B cell (primary cell): ENCODE results near the gene OR10K2. TPM values are rescaled to one million over a fixed set of nuclear protein-coding genes. Genes with fewer than 3 reads are reported as not detected.

Experiments used
- ATAC-seq: fragments of 200-7000 bp; cut with Tn5 transposase; one replicate; pipeline ENCODE4 v1.10.0; 2021; ENCODE audit warnings: low read depth, mild to moderate bottlenecking, moderate number of reproducible peaks, moderate library complexity
- CTCF ChIA-PET: fragments of 350-600 bp; sonication (Branson Sonifier 250); formaldehyde crosslinking; loops from one replicate; lab custom pipeline; 2021; ENCODE audit warnings: antibody characterized with exemption, inconsistent platforms; lab: Charles Lee
- POLR2A ChIA-PET: fragments of 350-600 bp; sonication (Branson Sonifier 250); formaldehyde crosslinking; loops from one replicate; lab custom pipeline; 2021; ENCODE audit warnings: antibody characterized with exemption; lab: Charles Lee
- DNase-seq: peaks from one replicate; pipeline ENCODE4 v3.0.0; 2013
- H2AFZ ChIP-seq: 2 replicates; pipeline ENCODE4 v1.6.1; 2012; ENCODE audit warnings: mild to moderate bottlenecking, low read depth, low read length; ENCODE audit not compliant: insufficient read depth, poor library complexity, severe bottlenecking
- H3K27ac ChIP-seq, 2 donors: 1 replicate in 1 of 2; 2 replicates in 1 of 2; pipeline ENCODE4 v1.5.1; 2012 to 2013; ENCODE audit warnings: low read length in 2 of 2, mild to moderate bottlenecking in 2 of 2, moderate library complexity in 1 of 2
- H3K27me3 ChIP-seq, 4 experiments: fragments of 200-600 bp in 1 of 4; sonication (generic) in 1 of 4; replicated peaks in 1 of 4; 1 replicate in 2 of 4; 2 replicates in 2 of 4; pipeline versions ENCODE4 v1.6.1 to v1.7.0; 2013 to 2016; ENCODE audit warnings: low read length in 3 of 4, mild to moderate bottlenecking in 2 of 4, mixed read lengths in 1 of 4, moderate library complexity in 1 of 4; ENCODE audit not compliant: insufficient read depth in 4 of 4, control insufficient read depth in 3 of 4; ENCODE audit errors: control extremely low read depth in 1 of 4
- H3K36me3 ChIP-seq, 2 experiments: replicated peaks in 1 of 2; 1 replicate in 1 of 2; 2 replicates in 1 of 2; pipeline versions ENCODE4 v1.6.1 to v1.7.1; 2013; ENCODE audit warnings: low read length in 1 of 2; ENCODE audit not compliant: insufficient read depth in 2 of 2, control insufficient read depth in 1 of 2; ENCODE audit errors: control extremely low read depth in 1 of 2, extremely low read depth in 1 of 2
- H3K4me1 ChIP-seq, 2 donors: fragments of 200-600 bp in 1 of 2; sonication (generic) in 1 of 2; 1 replicate in 1 of 2; 2 replicates in 1 of 2; pipeline versions ENCODE4 v1.5.1 to v1.6.1; 2013 to 2017; ENCODE audit warnings: low read length in 2 of 2; ENCODE audit not compliant: control insufficient read depth in 2 of 2, insufficient read depth in 2 of 2
- H3K4me2 ChIP-seq: replicated peaks from 2 replicates; pipeline ENCODE3; 2012; ENCODE audit warnings: mild to moderate bottlenecking, low read depth, low read length; ENCODE audit not compliant: poor library complexity, severe bottlenecking
- H3K4me3 ChIP-seq, 5 experiments: fragments of 200-600 bp in 1 of 5; sonication (generic) in 1 of 5; 1 replicate in 3 of 5; 2 replicates in 2 of 5; pipeline versions ENCODE4 v1.5.1 to v1.7.0; 2011 to 2016; ENCODE audit warnings: low read length in 4 of 5, mild to moderate bottlenecking in 4 of 5, low read depth in 2 of 5, control low read depth in 1 of 5, moderate library complexity in 1 of 5; ENCODE audit not compliant: insufficient read depth in 1 of 5; ENCODE audit errors: control extremely low read depth in 1 of 5, extremely low read depth in 1 of 5
- H3K79me2 ChIP-seq: fragments of 200-600 bp; sonication (generic); one replicate; pipeline ENCODE4 v1.6.0; 2016; ENCODE audit warnings: low read length; ENCODE audit not compliant: control insufficient read depth, insufficient read depth
- H3K9ac ChIP-seq: fragments of 200-600 bp; sonication (generic); 2 replicates; pipeline ENCODE4 v1.6.1; 2017; ENCODE audit warnings: mild to moderate bottlenecking, low read length, moderate library complexity
- H3K9me3 ChIP-seq, 3 donors: one replicate each; pipeline versions ENCODE4 v1.6.1 to v1.7.1; 2013; ENCODE audit warnings: low read length in 2 of 3; ENCODE audit not compliant: control insufficient read depth in 2 of 3, insufficient read depth in 1 of 3; ENCODE audit errors: control extremely low read depth in 1 of 3
- H4K20me1 ChIP-seq: 2 replicates; pipeline ENCODE4 v1.6.0; 2012; ENCODE audit warnings: mild to moderate bottlenecking, low read length; ENCODE audit not compliant: insufficient read depth, control insufficient read depth, poor library complexity, severe bottlenecking
- H3K27ac Mint-ChIP-seq: one replicate; pipeline ENCODE4 v1.8.0; 2021; ENCODE audit warnings: mixed read lengths
- H3K27me3 Mint-ChIP-seq: one replicate; pipeline ENCODE4 v1.8.0; 2021; ENCODE audit warnings: mixed read lengths
- H3K4me1 Mint-ChIP-seq: one replicate; pipeline ENCODE4 v1.8.0; 2021; ENCODE audit warnings: mixed read lengths
- H3K4me3 Mint-ChIP-seq: one replicate; pipeline ENCODE4 v1.8.0; 2021; ENCODE audit warnings: mixed read lengths
- H3K9me3 Mint-ChIP-seq: one replicate; pipeline ENCODE4 v1.8.0; 2022; ENCODE audit warnings: mixed read lengths; ENCODE audit not compliant: insufficient read depth
- CTCF ChIP-seq: fragments of 200-600 bp; IDR thresholded peaks from one replicate; pipeline ENCODE4 v1.8.0; 2022; ENCODE audit warnings: antibody characterized with exemption, mild to moderate bottlenecking
- EZH2 ChIP-seq: IDR thresholded peaks from 2 replicates; pipeline ENCODE4 v1.6.1; 2012; ENCODE audit warnings: borderline replicate concordance, low read depth, mild to moderate bottlenecking, moderate library complexity, low read length; ENCODE audit not compliant: insufficient read depth, poor library complexity, severe bottlenecking
- intact Hi-C: fragments of 100-400 bp; cut with micrococcal nuclease; formaldehyde crosslinking; loops from one replicate; pipeline ENCODE4 v1.10.0; 2022
- polyA plus RNA-seq: library from polyadenylated mRNA; depleted of rRNA; stranded (reverse); fragments of >200 nt; gene quantifications from 2 replicates; pipeline ENCODE4 v1.2.3, GENCODE V29; 2012
- total RNA-seq, 2 donors: library from RNA; stranded (reverse); fragments of 120-200 nt in 1 of 2; gene quantifications; 1 replicate in 1 of 2; 2 replicates in 1 of 2; pipeline versions ENCODE4 v1.2.3 to v1.2.4, GENCODE V29; 2013 to 2022

Gene OR10K2
- total and polyA plus RNA-seq, 2 donors (not counting 1 experiment from before 2014, with no cell fraction given), result not detected

- POLR2A ChIA-PET, result no interaction called here
- no peak for DNase-seq
- TF ChIP-seq CTCF (no peak), EZH2 (no peak)
- Histone ChIP-seq H3K27ac (no peak overlapping the region), H3K4me1 (no peaks in the 10 kb centered on the region), H3K36me3 (no peaks in the 10 kb centered on the region), H4K20me1 (no peaks in the 10 kb centered on the region), H3K9ac (no peak overlapping the region), H3K9me3 (no peaks in the 10 kb centered on the region), H2AFZ (no peak overlapping the region), H3K79me2 (no peaks in the 10 kb centered on the region), H3K27me3 (peaks cover 0 to 3% (median 0%) of the 10 kb centered on the region in 4 experiments), H3K4me3 (no peak overlapping the region), H3K4me2 (no peak overlapping the region)
- Mint-ChIP-seq H3K27me3 (peaks cover 3% of the 10 kb centered on the region), H3K4me1 (no peaks in the 10 kb centered on the region), H3K4me3 (no peak overlapping the region), H3K27ac (no peak overlapping the region), H3K9me3 (peaks cover 3% of the 10 kb centered on the region)
- CTCF ChIA-PET, result interaction anchor here (0.6 kb wide), 1 partner anchor 489 kb away, joined by 3 read pairs; no protein-coding TSS in a partner anchor
- no peak for ATAC-seq
- intact Hi-C loops, result no loop called here
Measured at GRCh38 chr1:158425027-158425426, 1.0 kb downstream of the OR10K2 start.

DNA sequence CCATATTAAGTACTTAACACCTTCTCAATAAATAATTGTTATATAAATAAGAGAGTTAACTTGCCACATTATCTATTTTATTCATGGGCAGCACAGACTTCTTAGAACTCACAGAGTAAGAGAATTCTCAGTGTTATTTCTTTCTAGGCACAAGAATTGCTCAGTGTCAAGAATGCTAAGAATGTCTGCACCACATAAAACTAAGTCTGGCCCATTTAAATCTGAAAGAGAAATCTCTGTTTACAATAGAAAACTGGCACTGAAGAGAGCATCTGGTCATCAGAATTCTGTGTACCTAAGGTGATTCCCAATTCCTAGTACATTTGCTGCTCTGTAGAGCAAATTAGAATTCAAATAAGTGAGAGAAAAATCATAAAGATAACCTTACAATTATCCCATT is 3.8 kb downstream of the OR10K2 start:
- no peaks in the 10 kb centered on the region for H3K36me3 ChIP-seq
- ChIA-PET POLR2A (no interaction called here), CTCF (no interaction called here)
- no peaks in the 10 kb centered on the region for H3K9me3 ChIP-seq
- intact Hi-C loops, result no loop called here
- Mint-ChIP-seq H3K9me3 (no peaks in the 10 kb centered on the region), H3K27me3 (no peaks in the 10 kb centered on the region), H3K27ac (no peak overlapping the region), H3K4me3 (no peak overlapping the region), H3K4me1 (no peaks in the 10 kb centered on the region)
- H3K9ac ChIP-seq, result no peak overlapping the region
- no peak for DNase-seq
- no peak overlapping the region for H3K27ac ChIP-seq
- no peaks in the 10 kb centered on the region for H4K20me1 ChIP-seq
- no peak for ATAC-seq
- H3K79me2 ChIP-seq, result no peaks in the 10 kb centered on the region
- H3K27me3 ChIP-seq, result peaks cover 0 to 3% (median 0%) of the 10 kb centered on the region in 4 experiments
- no peak overlapping the region for H2AFZ ChIP-seq
- TF ChIP-seq CTCF (no peak), EZH2 (no peak)
- no peaks in the 10 kb centered on the region for H3K4me1 ChIP-seq
- H3K4me2 ChIP-seq, result no peak overlapping the region
- H3K4me3 ChIP-seq, result no peak overlapping the region
